DOHH2 (cell line): ENCODE data around the gene ATG4B.
A peak's percentile ranks its signal among the peaks of the same experiment; 100 is the strongest.

ENCODE experiments used
- H3F3A ChIP-seq: fragments of 200-600 bp; sonication (generic), shearing (Covaris generic); 2 replicates; pipeline ENCODE4 v1.6.0; 2016; ENCODE audit warnings: antibody characterized with exemption, mild to moderate bottlenecking; ENCODE audit not compliant: control insufficient read depth, insufficient read depth
- H3K27ac ChIP-seq: fragments of 200-600 bp; sonication (generic); 2 replicates; pipeline ENCODE4 v1.5.1; 2014; ENCODE audit warnings: low read depth, mild to moderate bottlenecking, low read length, moderate library complexity
- H3K27me3 ChIP-seq: fragments of 200-600 bp; sonication (generic); 2 replicates; pipeline ENCODE4 v1.6.1; 2014; ENCODE audit warnings: mild to moderate bottlenecking, low read length, mixed read lengths; ENCODE audit not compliant: control insufficient read depth
- H3K36me3 ChIP-seq: fragments of 200-600 bp; sonication (generic); 2 replicates; pipeline ENCODE4 v1.6.1; 2014; ENCODE audit warnings: mild to moderate bottlenecking, low read length, moderate library complexity, mixed read lengths; ENCODE audit not compliant: control insufficient read depth
- H3K4me1 ChIP-seq: fragments of 200-600 bp; sonication (generic); 2 replicates; pipeline ENCODE4 v1.6.1; 2014; ENCODE audit warnings: mild to moderate bottlenecking, low read length, mixed read lengths; ENCODE audit not compliant: control insufficient read depth
- H3K4me2 ChIP-seq: fragments of 200-600 bp; sonication (generic); 2 replicates; pipeline ENCODE4 v1.6.0; 2014; ENCODE audit warnings: mild to moderate bottlenecking, low read length, moderate library complexity
- H3K4me3 ChIP-seq: fragments of 200-600 bp; sonication (generic); 2 replicates; pipeline ENCODE4 v1.5.1; 2014; ENCODE audit warnings: mild to moderate bottlenecking, low read length, mixed read lengths
- H3K79me2 ChIP-seq: fragments of 200-600 bp; sonication (generic); 2 replicates; pipeline ENCODE4 v1.6.1; 2014; ENCODE audit warnings: mild to moderate bottlenecking, low read length, mixed read lengths; ENCODE audit not compliant: control insufficient read depth
- H3K9me2 ChIP-seq: fragments of 200-600 bp; sonication (generic); replicated peaks from 2 replicates; pipeline ENCODE4 v1.6.1; 2014; ENCODE audit warnings: mild to moderate bottlenecking, low read length, mixed read lengths; ENCODE audit not compliant: control insufficient read depth
- H3K9me3 ChIP-seq: fragments of 200-600 bp; sonication (generic); 2 replicates; pipeline ENCODE4 v1.6.1; 2014; ENCODE audit warnings: antibody characterized with exemption, low read length, mixed read lengths; ENCODE audit not compliant: control insufficient read depth, insufficient read depth
- H4K20me1 ChIP-seq: fragments of 200-600 bp; sonication (generic); 2 replicates; pipeline ENCODE4 v1.6.0; 2014; ENCODE audit warnings: low read depth, mild to moderate bottlenecking, antibody characterized with exemption, low read length, moderate library complexity; ENCODE audit not compliant: control insufficient read depth, insufficient read depth
- CTCF ChIP-seq: fragments of 200-600 bp; sonication (generic); IDR thresholded peaks from one replicate; pipeline ENCODE4 v1.5.1; 2014; ENCODE audit warnings: antibody characterized with exemption, mild to moderate bottlenecking, low read depth, low read length; ENCODE audit not compliant: poor library complexity, severe bottlenecking
- EZH2phosphoT487 ChIP-seq: fragments of 200-600 bp; sonication (generic); IDR thresholded peaks from 2 replicates; pipeline ENCODE4 v1.6.1; 2017; ENCODE audit warnings: borderline replicate concordance, mild to moderate bottlenecking, antibody characterized with exemption, low read length, moderate library complexity, mixed read lengths

Gene ATG4B

GRCh38 chr2:241640165-241640795 lies 2.8 kb downstream of the ATG4B start:
- no peak for TF ChIP-seq CTCF
- TF ChIP-seq EZH2phosphoT487 = no peak
- Histone ChIP-seq H3K9me3 (peaks cover 14% of the 10 kb centered on the region), H4K20me1 (peaks cover 7% of the 10 kb centered on the region; the same call in 1 of the 2 replicates), H3K36me3 (peaks cover 36% of the 10 kb centered on the region), H3K4me1 (peaks cover 25% of the 10 kb centered on the region), H3F3A (peaks cover 5% of the 10 kb centered on the region; the same call in 1 of the 2 replicates), H3K4me2 (0 out of 2 replicates have a peak overlapping the region, but pooled peaks have one; percentile 6), H3K9me2 (no peaks in the 10 kb centered on the region), H3K79me2 (peaks cover 89% of the 10 kb centered on the region), H3K27ac (no peak overlapping the region), H3K27me3 (no peaks in the 10 kb centered on the region), H3K4me3 (no peak overlapping the region)

GRCh38 chr2:241641631-241642030 lies 4.1 kb downstream of the ATG4B start:
- no peaks in the 10 kb centered on the region for H3K27me3 ChIP-seq
- H3K79me2 ChIP-seq = peaks cover 90% of the 10 kb centered on the region
- H3K4me2 ChIP-seq = no peak overlapping the region; the same call in 1 of the 2 replicates
- H3K9me2 ChIP-seq = no peaks in the 10 kb centered on the region
- no peak for TF ChIP-seq EZH2phosphoT487
- TF ChIP-seq CTCF = no peak
- H3K27ac ChIP-seq = no peak overlapping the region
- peaks cover 20% of the 10 kb centered on the region for H3K4me1 ChIP-seq
- H3K4me3 ChIP-seq = no peak overlapping the region
- peaks cover 43% of the 10 kb centered on the region for H3K36me3 ChIP-seq
- peaks cover 5% of the 10 kb centered on the region; the same call in 1 of the 2 replicates for H3F3A ChIP-seq
- peaks cover 14% of the 10 kb centered on the region for H3K9me3 ChIP-seq
- H4K20me1 ChIP-seq = peaks cover 10% of the 10 kb centered on the region; the same call in 1 of the 2 replicates

DNA sequence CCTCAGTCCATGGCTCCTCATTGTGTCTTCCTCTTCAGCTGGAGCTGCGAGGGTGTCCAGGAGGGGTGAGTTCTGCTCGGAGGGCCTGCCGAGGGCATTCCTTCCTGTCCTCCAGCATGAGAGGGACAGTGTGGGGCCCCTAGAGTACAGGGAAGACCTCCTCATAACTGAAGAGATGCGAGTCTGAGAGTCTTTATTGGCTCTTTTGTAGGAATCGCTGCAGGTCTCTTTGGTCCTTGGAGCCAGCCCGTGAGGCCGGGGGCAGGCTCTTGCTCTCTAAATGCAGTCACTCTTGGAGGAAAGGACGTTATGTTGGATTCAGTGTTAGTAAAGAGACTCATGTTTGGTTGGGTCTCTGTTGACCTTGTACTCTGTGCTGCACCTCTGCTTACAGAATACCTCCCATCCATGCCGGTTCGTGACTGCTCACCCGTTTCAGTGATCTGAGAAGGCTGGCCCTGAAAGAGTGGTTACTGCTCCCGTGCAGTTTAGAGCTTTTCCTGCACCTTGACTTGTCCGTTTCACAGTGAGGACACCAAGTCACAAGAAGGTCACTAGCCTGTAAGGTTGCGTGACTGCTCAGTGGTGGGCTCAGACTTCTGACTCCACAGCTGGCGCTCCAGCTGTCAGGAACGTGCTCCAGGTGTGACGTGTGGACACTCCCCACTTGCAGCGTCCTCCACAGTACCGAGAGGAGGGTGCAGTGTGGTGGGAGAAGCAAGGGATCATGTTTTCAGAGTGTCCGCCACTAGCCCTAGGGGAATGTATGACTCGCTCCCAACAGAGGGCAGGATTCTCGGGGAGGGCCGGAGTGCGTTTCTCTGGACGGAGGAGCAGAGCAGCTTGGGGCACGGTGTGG lies 7.8 kb downstream of the ATG4B start:
- no peaks in the 10 kb centered on the region for H3K27me3 ChIP-seq
- peaks cover 4% of the 10 kb centered on the region; the same call in 1 of the 2 replicates for H3F3A ChIP-seq
- no peak overlapping the region for H3K27ac ChIP-seq
- H3K36me3 ChIP-seq = peaks cover 24% of the 10 kb centered on the region
- H3K4me2 ChIP-seq = no peak overlapping the region
- no peak overlapping the region for H3K4me3 ChIP-seq
- H3K4me1 ChIP-seq = peaks cover 9% of the 10 kb centered on the region; the same call in 1 of the 2 replicates
- TF ChIP-seq EZH2phosphoT487 = no peak
- TF ChIP-seq CTCF = no peak
- H3K9me3 ChIP-seq = no peaks in the 10 kb centered on the region
- H3K9me2 ChIP-seq = no peaks in the 10 kb centered on the region
- H3K79me2 ChIP-seq = peaks cover 97% of the 10 kb centered on the region
- peaks cover 15% of the 10 kb centered on the region; the same call in 1 of the 2 replicates for H4K20me1 ChIP-seq
